Endodermal cell (in vitro differentiated cells): ENCODE results near the gene OGDHL. TPM values are rescaled to one million over a fixed set of nuclear protein-coding genes. Genes with fewer than 3 reads are reported as not detected.

Experiments used
- DNase-seq: peaks from one replicate; pipeline ENCODE4 v3.0.0-alpha.2; 2017
- H3K27ac ChIP-seq: 2 replicates; pipeline ENCODE4 v1.5.1; 2013; ENCODE audit warnings: mild to moderate bottlenecking, low read depth, low read length, moderate library complexity
- H3K27me3 ChIP-seq: 2 replicates; pipeline ENCODE4 v1.6.1; 2013; ENCODE audit warnings: mild to moderate bottlenecking, low read length, moderate library complexity; ENCODE audit not compliant: insufficient read depth, control insufficient read depth, poor library complexity, severe bottlenecking
- H3K36me3 ChIP-seq: 2 replicates; pipeline ENCODE4 v1.7.0; 2013; ENCODE audit warnings: mild to moderate bottlenecking, low read length, moderate library complexity; ENCODE audit not compliant: control insufficient read depth, insufficient read depth
- H3K4me1 ChIP-seq: one replicate; pipeline ENCODE4 v1.7.0; 2013; ENCODE audit warnings: low read length; ENCODE audit not compliant: control insufficient read depth, insufficient read depth
- H3K4me3 ChIP-seq: 2 replicates; pipeline ENCODE4 v1.5.1; 2013; ENCODE audit warnings: mild to moderate bottlenecking, low read length, moderate library complexity
- H3K9ac ChIP-seq: 2 replicates; pipeline ENCODE4 v1.6.1; 2013; ENCODE audit warnings: mild to moderate bottlenecking, low read length, moderate library complexity; ENCODE audit not compliant: poor library complexity, severe bottlenecking; ENCODE audit errors: extremely low read depth
- H3K9me3 ChIP-seq: 2 replicates; pipeline ENCODE4 v1.6.1; 2013; ENCODE audit warnings: mild to moderate bottlenecking, low read length, moderate library complexity; ENCODE audit not compliant: control insufficient read depth
- H3K27ac Mint-ChIP-seq: 2 replicates; pipeline ENCODE4 v1.8.0; 2020; ENCODE audit warnings: mixed read lengths
- H3K27me3 Mint-ChIP-seq: 2 replicates; pipeline ENCODE4 v1.8.0; 2021; ENCODE audit warnings: mild to moderate bottlenecking, mixed read lengths; ENCODE audit not compliant: insufficient read depth
- H3K36me3 Mint-ChIP-seq: 2 replicates; pipeline ENCODE4 v1.8.0; 2020; ENCODE audit warnings: low read depth, mixed read lengths
- H3K4me1 Mint-ChIP-seq: 2 replicates; pipeline ENCODE4 v1.8.0; 2020; ENCODE audit warnings: mixed read lengths
- H3K4me3 Mint-ChIP-seq: 2 replicates; pipeline ENCODE4 v1.8.0; 2020; ENCODE audit warnings: mild to moderate bottlenecking, moderate library complexity, mixed read lengths
- H3K9me3 Mint-ChIP-seq: 2 replicates; pipeline ENCODE4 v1.8.0; 2020; ENCODE audit warnings: mild to moderate bottlenecking, mixed read lengths
- CTCF ChIP-seq: fragments of 200-600 bp; sonication (generic); conservative IDR thresholded peaks from 2 replicates; pipeline ENCODE4 v1.5.0; 2021; ENCODE audit warnings: antibody characterized with exemption, mild to moderate bottlenecking
- WGBS, 2 experiments: methylation state at CpG; one replicate each; pipeline versions ENCODE4 v1.1.5 to v1.1.7; 2013; ENCODE audit warnings: missing lambda C conversion rate in 2 of 2, mixed read lengths in 1 of 2; ENCODE audit not compliant: insufficient coverage in 1 of 2, insufficient read length in 1 of 2; 5-methylcytosine and 5-hydroxymethylcytosine counted together
- total RNA-seq, 2 donors: library from RNA; stranded (reverse); fragmentation: NEBNext Ultra II Directional in 1 of 2; extraction: Animal tissue kit (Norgen Biotek cat#: 25700) in 1 of 2; gene quantifications; 2 replicates in 1 of 2; 3 replicates in 1 of 2; pipeline ENCODE4 v1.2.1, GENCODE V29; 2021

The OGDHL gene
- total RNA-seq, 2 donors from 2014 or later = 13.0 to 14.6 TPM

- H3K27ac Mint-ChIP-seq = no peak overlapping the region
- H3K4me1 Mint-ChIP-seq = no peaks in the 10 kb centered on the region
Observed at GRCh38 chr10:49737474-49738201, 24.5 kb downstream of the OGDHL start.

GRCh38 chr10:49736564-49737113, 25.5 kb downstream of the OGDHL start:
- no peak for DNase-seq
- H3K27me3 Mint-ChIP-seq = no peaks in the 10 kb centered on the region
- H3K9ac ChIP-seq = no peak overlapping the region
- no peak overlapping the region for H3K27ac ChIP-seq
- H3K4me3 Mint-ChIP-seq = no peak overlapping the region
- H3K4me1 Mint-ChIP-seq = no peaks in the 10 kb centered on the region
- no peaks in the 10 kb centered on the region for H3K36me3 ChIP-seq
- WGBS, 2 experiments = 95% methylated on average over 2 to 5 of the region's 5 CpGs
- H3K36me3 Mint-ChIP-seq = peaks cover 3% of the 10 kb centered on the region
- no peaks in the 10 kb centered on the region for H3K9me3 ChIP-seq
- no peak overlapping the region for H3K27ac Mint-ChIP-seq
- TF ChIP-seq CTCF = no peak
- H3K27me3 ChIP-seq = no peaks in the 10 kb centered on the region
- no peaks in the 10 kb centered on the region for H3K9me3 Mint-ChIP-seq
- no peak overlapping the region for H3K4me3 ChIP-seq
- H3K4me1 ChIP-seq = no peaks in the 10 kb centered on the region

More at GRCh38 chr10:49737474-49738201, 24.5 kb downstream of the OGDHL start:
- TF ChIP-seq CTCF = no peak
- DNase-seq = no peak
- Histone ChIP-seq H3K27ac (no peak overlapping the region), H3K27me3 (no peaks in the 10 kb centered on the region), H3K9ac (no peak overlapping the region), H3K4me1 (no peaks in the 10 kb centered on the region), H3K36me3 (no peaks in the 10 kb centered on the region), H3K9me3 (no peaks in the 10 kb centered on the region), H3K4me3 (no peak overlapping the region)
- Mint-ChIP-seq H3K4me3 (no peak overlapping the region), H3K36me3 (peaks cover 3% of the 10 kb centered on the region), H3K27me3 (no peaks in the 10 kb centered on the region), H3K9me3 (no peaks in the 10 kb centered on the region)
- WGBS, 2 experiments = 91 to 92% methylated on average over 5 to 19 of the region's 19 CpGs

GRCh38 chr10:49735848-49736563, 26.1 kb downstream of the OGDHL start:
- no peaks in the 10 kb centered on the region for H3K36me3 ChIP-seq
- no peaks in the 10 kb centered on the region for H3K4me1 ChIP-seq
- no peak for DNase-seq
- Mint-ChIP-seq H3K4me1 (no peaks in the 10 kb centered on the region), H3K36me3 (peaks cover 3% of the 10 kb centered on the region), H3K9me3 (no peaks in the 10 kb centered on the region), H3K27me3 (no peaks in the 10 kb centered on the region), H3K27ac (no peak overlapping the region), H3K4me3 (no peak overlapping the region)
- H3K27ac ChIP-seq = no peak overlapping the region
- no peaks in the 10 kb centered on the region for H3K9me3 ChIP-seq
- TF ChIP-seq CTCF = no peak
- H3K4me3 ChIP-seq = no peak overlapping the region
- H3K27me3 ChIP-seq = no peaks in the 10 kb centered on the region
- no peak overlapping the region for H3K9ac ChIP-seq
- WGBS, 2 experiments = 91 to 96% methylated on average over 9 to 23 of the region's 23 CpGs
